Measurements from ENCODE around the gene ARMC2.
A peak's percentile ranks its signal among the peaks of the same experiment; 100 is the strongest.
"Not testable (repeated sequence)": the region's sequence is repeated elsewhere in the genome, so short reads cannot be mapped to it uniquely, and the experiment has no call there.

Gene ARMC2

GRCh38 chr6:108848116-108848868, at the start of gene ARMC2:
TSS of gene ARMC2 (plus strand) at chr6:108848422. CDS start at chr6:108854268, 5,846 bp downstream.
- DNase-seq: peak; percentile 58

- DNase-seq: no peak
Measured at GRCh38 chr6:108798670-108799353, 49.4 kb upstream of the ARMC2 start.

GRCh38 chr6:108799354-108799717, 48.9 kb upstream of the ARMC2 start:
- no peak for DNase-seq

GRCh38 chr6:108799791-108800190, 48.4 kb upstream of the ARMC2 start:
- DNase-seq: no peak

GRCh38 chr6:108800427-108800864, 47.8 kb upstream of the ARMC2 start:
- no peak for DNase-seq

- no peak for DNase-seq
Measured at GRCh38 chr6:108801366-108801765, 46.9 kb upstream of the ARMC2 start.

GRCh38 chr6:108803982-108804490, 44.2 kb upstream of the ARMC2 start:
- no peak for DNase-seq

- no peak for DNase-seq
Measured at GRCh38 chr6:108804956-108805355, 43.3 kb upstream of the ARMC2 start.

GRCh38 chr6:108805611-108806167, 42.5 kb upstream of the ARMC2 start:
- no peak for DNase-seq

GRCh38 chr6:108806171-108806570, 42.1 kb upstream of the ARMC2 start:
- DNase-seq: no peak

GRCh38 chr6:108806665-108807064, 41.6 kb upstream of the ARMC2 start:
- DNase-seq: no peak

GRCh38 chr6:108807928-108808327, 40.3 kb upstream of the ARMC2 start:
- DNase-seq: no peak

GRCh38 chr6:108809211-108809610, 39.0 kb upstream of the ARMC2 start:
- DNase-seq: no peak

- DNase-seq: no peak
Measured at GRCh38 chr6:108810057-108810643, 38.1 kb upstream of the ARMC2 start.

- no peak for DNase-seq
Measured at GRCh38 chr6:108811490-108811889, 36.7 kb upstream of the ARMC2 start.

GRCh38 chr6:108813218-108813617, 35.0 kb upstream of the ARMC2 start:
- DNase-seq: not testable (repeated sequence)

GRCh38 chr6:108817276-108817675, 30.9 kb upstream of the ARMC2 start:
- not testable (repeated sequence) for DNase-seq

GRCh38 chr6:108820006-108820405, 28.2 kb upstream of the ARMC2 start:
- no peak for DNase-seq

- DNase-seq: no peak
Measured at GRCh38 chr6:108822401-108822800, 25.8 kb upstream of the ARMC2 start.

GRCh38 chr6:108825326-108825725, 22.9 kb upstream of the ARMC2 start:
- DNase-seq: no peak

- DNase-seq: no peak
Measured at GRCh38 chr6:108831104-108831503, 17.1 kb upstream of the ARMC2 start.

GRCh38 chr6:108832738-108833137, 15.5 kb upstream of the ARMC2 start:
- no peak for DNase-seq

GRCh38 chr6:108835218-108835850, 12.9 kb upstream of the ARMC2 start:
- peak; percentile 70 for DNase-seq

Measured in NCI-H1694 treated with DMSO at 0.1 percent for 48 hours (cell line).